HL-60 (cell line): ENCODE data around the gene NDUFA11.
A peak's percentile ranks its signal among the peaks of the same experiment; 100 is the strongest.
"Not testable (repeated sequence)": the region's sequence is repeated elsewhere in the genome, so short reads cannot be mapped to it uniquely, and the experiment has no call there.

Experiments
- DNase-seq, 2 experiments: peaks; one replicate each; pipeline ENCODE4 v3.0.0-alpha.2; 2010 to 2020; ENCODE audit warnings: low read depth in 1 of 2, low spot score in 1 of 2
- H3K27ac ChIP-seq: fragments of 250-450 bp; sonication (Bioruptor Pico); replicated peaks from 2 replicates; pipeline ENCODE4 v1.5.1; 2020; ENCODE audit warnings: mild to moderate bottlenecking, moderate library complexity
- H3K27me3 ChIP-seq: fragments of 250-450 bp; sonication (Bioruptor Pico); 2 replicates; pipeline ENCODE4 v1.5.1; 2021; ENCODE audit warnings: mild to moderate bottlenecking, moderate library complexity; ENCODE audit not compliant: insufficient read depth, poor library complexity, severe bottlenecking
- H3K4me3 ChIP-seq: replicated peaks from 2 replicates; pipeline ENCODE4 v1.5.1; 2011; ENCODE audit warnings: mild to moderate bottlenecking, control low read depth, low read length; ENCODE audit not compliant: insufficient read depth
- GABPA ChIP-seq: IDR thresholded peaks from 2 replicates; pipeline ENCODE4 v1.6.1; 2012; ENCODE audit warnings: low read depth
- POLR2AphosphoS5 ChIP-seq: IDR thresholded peaks from 2 replicates; pipeline ENCODE4 v1.6.1; 2012; ENCODE audit warnings: low read depth
- SPI1 ChIP-seq: IDR thresholded peaks from 2 replicates; pipeline ENCODE4 v1.6.1; 2012; ENCODE audit warnings: low read depth, mild to moderate bottlenecking, borderline replicate concordance
- TF ChIP-seq, protein P1 (sequence below): IDR thresholded peaks from one replicate; pipeline ENCODE4 v1.5.1; 2011; ENCODE audit warnings: low read length, control low read depth, inconsistent platforms; ENCODE audit not compliant: insufficient read depth
- TF ChIP-seq, protein P2 (sequence below): IDR thresholded peaks from 2 replicates; pipeline ENCODE4 v1.6.1; 2012; ENCODE audit warnings: low read depth; ENCODE audit not compliant: insufficient replicate concordance

Gene NDUFA11

DNA sequence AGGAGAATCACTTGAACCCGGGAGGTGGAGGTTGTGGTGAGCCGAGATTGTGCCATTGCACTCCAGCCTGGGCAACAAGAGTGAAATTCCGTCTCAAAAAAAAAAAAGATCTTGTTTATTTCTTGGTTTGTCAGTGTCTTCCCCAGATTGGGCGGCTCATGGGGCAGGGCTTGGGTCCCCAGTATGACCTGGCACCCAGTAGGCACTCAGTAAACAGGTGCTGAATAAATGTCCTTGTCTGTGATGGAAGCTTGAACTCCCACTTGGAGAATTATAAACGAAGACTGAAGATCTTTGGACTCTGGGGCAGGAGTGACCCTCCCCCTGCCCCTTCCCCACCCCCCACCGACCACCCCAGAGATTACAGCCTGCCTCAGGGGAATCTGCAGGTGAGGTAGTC lies 23.4 kb downstream of the NDUFA11 start:
- H3K4me3 ChIP-seq, result no peak overlapping the region
- no peak for DNase-seq
- TF ChIP-seq, protein P1, sequence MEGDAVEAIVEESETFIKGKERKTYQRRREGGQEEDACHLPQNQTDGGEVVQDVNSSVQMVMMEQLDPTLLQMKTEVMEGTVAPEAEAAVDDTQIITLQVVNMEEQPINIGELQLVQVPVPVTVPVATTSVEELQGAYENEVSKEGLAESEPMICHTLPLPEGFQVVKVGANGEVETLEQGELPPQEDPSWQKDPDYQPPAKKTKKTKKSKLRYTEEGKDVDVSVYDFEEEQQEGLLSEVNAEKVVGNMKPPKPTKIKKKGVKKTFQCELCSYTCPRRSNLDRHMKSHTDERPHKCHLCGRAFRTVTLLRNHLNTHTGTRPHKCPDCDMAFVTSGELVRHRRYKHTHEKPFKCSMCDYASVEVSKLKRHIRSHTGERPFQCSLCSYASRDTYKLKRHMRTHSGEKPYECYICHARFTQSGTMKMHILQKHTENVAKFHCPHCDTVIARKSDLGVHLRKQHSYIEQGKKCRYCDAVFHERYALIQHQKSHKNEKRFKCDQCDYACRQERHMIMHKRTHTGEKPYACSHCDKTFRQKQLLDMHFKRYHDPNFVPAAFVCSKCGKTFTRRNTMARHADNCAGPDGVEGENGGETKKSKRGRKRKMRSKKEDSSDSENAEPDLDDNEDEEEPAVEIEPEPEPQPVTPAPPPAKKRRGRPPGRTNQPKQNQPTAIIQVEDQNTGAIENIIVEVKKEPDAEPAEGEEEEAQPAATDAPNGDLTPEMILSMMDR, result no peak
- no peak for TF ChIP-seq GABPA
- TF ChIP-seq POLR2AphosphoS5, result no peak
- TF ChIP-seq, protein P2, sequence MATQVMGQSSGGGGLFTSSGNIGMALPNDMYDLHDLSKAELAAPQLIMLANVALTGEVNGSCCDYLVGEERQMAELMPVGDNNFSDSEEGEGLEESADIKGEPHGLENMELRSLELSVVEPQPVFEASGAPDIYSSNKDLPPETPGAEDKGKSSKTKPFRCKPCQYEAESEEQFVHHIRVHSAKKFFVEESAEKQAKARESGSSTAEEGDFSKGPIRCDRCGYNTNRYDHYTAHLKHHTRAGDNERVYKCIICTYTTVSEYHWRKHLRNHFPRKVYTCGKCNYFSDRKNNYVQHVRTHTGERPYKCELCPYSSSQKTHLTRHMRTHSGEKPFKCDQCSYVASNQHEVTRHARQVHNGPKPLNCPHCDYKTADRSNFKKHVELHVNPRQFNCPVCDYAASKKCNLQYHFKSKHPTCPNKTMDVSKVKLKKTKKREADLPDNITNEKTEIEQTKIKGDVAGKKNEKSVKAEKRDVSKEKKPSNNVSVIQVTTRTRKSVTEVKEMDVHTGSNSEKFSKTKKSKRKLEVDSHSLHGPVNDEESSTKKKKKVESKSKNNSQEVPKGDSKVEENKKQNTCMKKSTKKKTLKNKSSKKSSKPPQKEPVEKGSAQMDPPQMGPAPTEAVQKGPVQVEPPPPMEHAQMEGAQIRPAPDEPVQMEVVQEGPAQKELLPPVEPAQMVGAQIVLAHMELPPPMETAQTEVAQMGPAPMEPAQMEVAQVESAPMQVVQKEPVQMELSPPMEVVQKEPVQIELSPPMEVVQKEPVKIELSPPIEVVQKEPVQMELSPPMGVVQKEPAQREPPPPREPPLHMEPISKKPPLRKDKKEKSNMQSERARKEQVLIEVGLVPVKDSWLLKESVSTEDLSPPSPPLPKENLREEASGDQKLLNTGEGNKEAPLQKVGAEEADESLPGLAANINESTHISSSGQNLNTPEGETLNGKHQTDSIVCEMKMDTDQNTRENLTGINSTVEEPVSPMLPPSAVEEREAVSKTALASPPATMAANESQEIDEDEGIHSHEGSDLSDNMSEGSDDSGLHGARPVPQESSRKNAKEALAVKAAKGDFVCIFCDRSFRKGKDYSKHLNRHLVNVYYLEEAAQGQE, result no peak
- no peak for TF ChIP-seq SPI1
- peaks cover 2% of the 10 kb centered on the region for H3K27me3 ChIP-seq
- H3K27ac ChIP-seq, result no peak overlapping the region

DNA sequence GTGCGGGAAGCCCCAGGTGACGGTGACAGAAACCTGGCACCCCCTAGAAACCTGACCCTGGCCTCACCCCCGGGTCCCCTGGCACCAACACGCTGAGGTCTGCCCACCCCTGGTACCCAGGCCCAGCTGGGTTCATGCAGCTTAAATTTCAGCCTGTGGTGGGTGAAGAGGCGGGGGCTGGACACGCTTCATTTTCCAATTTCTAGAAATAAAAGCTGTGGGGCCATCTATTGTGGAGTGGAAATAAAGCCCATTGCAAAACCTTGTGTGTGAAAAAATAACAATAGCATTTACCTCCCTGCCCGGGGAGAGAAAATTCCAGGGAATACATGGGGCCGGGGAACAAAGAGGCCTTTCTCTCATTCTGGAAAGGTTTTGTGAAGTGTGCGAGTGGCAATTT lies 25.7 kb downstream of the NDUFA11 start:
- Histone ChIP-seq H3K4me3 (no peak overlapping the region), H3K27me3 (peaks cover 2% of the 10 kb centered on the region), H3K27ac (no peak overlapping the region)
- TF ChIP-seq, protein P1, result no peak
- TF ChIP-seq GABPA (no peak), POLR2AphosphoS5 (no peak), SPI1 (no peak)
- TF ChIP-seq, protein P2, result no peak
- DNase-seq, result no peak

DNA sequence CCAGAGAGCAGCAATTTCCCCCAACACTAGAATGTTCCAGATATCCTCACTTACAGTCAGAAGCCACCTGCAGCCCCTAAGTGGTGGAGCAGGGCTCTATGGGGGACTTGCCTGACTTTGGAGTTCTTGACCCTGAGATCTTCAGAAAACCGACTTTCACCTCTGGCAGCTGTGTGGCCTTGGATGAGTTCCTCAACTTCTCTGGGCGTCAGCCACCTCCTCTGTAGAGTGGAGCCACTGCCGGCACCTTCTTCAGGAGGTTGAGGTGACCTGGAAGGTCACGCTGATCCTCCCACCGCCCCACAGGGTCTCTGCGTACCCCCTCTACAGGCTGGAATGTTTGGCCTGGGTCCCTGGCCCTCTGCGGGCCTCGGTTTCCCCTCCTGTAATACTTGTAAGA lies 26.2 kb downstream of the NDUFA11 start:
- H3K27ac ChIP-seq, result no peak overlapping the region
- no peak for DNase-seq
- H3K4me3 ChIP-seq, result no peak overlapping the region
- TF ChIP-seq SPI1 (no peak), POLR2AphosphoS5 (no peak), GABPA (no peak)
- TF ChIP-seq, protein P2, result no peak
- TF ChIP-seq, protein P1, result no peak
- peaks cover 2% of the 10 kb centered on the region for H3K27me3 ChIP-seq

DNA sequence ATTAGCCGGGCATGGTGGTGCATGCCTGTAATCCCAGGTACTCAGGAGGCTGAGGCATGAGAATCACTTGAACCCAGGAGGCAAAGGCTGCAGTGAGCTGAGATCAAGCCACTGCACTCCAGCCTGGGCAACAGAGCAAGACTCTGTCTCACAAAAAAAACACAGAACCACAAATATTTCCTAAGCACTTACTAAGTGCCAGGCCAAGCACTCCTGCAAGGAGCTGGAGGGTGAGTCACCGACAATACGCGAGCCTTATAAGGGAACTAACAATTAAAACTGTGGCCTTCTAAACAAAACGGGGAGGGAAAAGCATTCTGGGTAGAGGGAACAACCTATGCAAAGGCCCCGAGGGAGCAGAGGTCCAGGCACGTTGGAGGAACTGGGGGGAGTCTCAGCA lies 29.1 kb downstream of the NDUFA11 start:
- DNase-seq, result peak; percentile 36 to 55

More for the DNA sequence above, 29.1 kb downstream of the NDUFA11 start:
- H3K27ac ChIP-seq, H3K4me3 ChIP-seq, H3K27me3 ChIP-seq: not testable (repeated sequence)
